Right kidney (tissue), 1 donor: ENCODE data around the gene PCDH19.

Experiments used
- DNase-seq: peaks from one replicate; pipeline ENCODE4 v3.0.0-alpha.2; 2016

The PCDH19 gene

GRCh38 chrX:100296183-100296753 is 113.8 kb downstream of the PCDH19 start:
- no peak for DNase-seq

GRCh38 chrX:100294965-100295364 is 115.1 kb downstream of the PCDH19 start:
- no peak for DNase-seq

- no peak for DNase-seq
Observed at GRCh38 chrX:100289066-100289558, 121.0 kb downstream of the PCDH19 start.

- no peak for DNase-seq
Observed at GRCh38 chrX:100277231-100277630, 132.8 kb downstream of the PCDH19 start.

- no peak for DNase-seq
Observed at GRCh38 chrX:100274916-100275315, 135.2 kb downstream of the PCDH19 start.

- DNase-seq, result no peak
Observed at GRCh38 chrX:100265179-100265578, 144.9 kb downstream of the PCDH19 start.

GRCh38 chrX:100264200-100264599 is 145.9 kb downstream of the PCDH19 start:
- no peak for DNase-seq

- no peak for DNase-seq
Observed at GRCh38 chrX:100263650-100264049, 146.4 kb downstream of the PCDH19 start.

GRCh38 chrX:100248885-100249493 is 161.1 kb downstream of the PCDH19 start:
- DNase-seq, result no peak

- no peak for DNase-seq
Observed at GRCh38 chrX:100247826-100248225, 162.2 kb downstream of the PCDH19 start.

- no peak for DNase-seq
Observed at GRCh38 chrX:100244681-100245080, 165.4 kb downstream of the PCDH19 start.
